Hypothalamus (tissue), 51 donors: ENCODE results near the gene MED19.
"Not testable (repeated sequence)": the region's sequence is repeated elsewhere in the genome, so short reads cannot be mapped to it uniquely, and the experiment has no call there.

Experiments
- DNase-seq, 51 donors: peaks; one replicate each; lab custom pipeline; 2025; lab: John Stamatoyannopoulos, UW

The MED19 gene

DNA sequence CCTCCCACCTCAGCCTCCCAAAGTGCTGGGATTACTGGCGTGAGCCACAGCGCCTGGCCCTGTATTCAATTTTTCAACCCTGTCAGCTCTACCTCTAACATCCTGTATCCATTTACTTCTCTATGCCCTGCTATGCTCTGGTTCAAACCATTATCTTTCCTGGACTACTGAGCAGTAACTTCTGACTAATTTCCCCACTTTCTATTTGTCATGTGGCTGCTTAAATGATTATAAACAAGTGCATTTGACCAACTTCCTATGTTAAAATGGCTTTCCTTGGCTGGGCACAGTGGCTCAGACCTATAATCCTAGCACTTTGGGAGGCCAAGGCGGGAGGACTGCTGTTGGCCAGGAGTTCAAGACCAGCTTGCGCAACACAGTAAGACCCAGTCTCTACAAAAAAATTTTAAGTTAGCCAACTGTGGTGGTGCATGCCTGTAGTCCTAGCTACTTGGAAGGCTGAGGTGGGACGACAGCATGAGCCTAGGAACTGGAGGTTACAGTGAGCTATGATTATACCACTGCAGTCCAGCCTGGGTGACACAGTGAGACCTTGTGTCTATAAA, 2.1 kb downstream of the MED19 start:
- no peak for DNase-seq

DNA sequence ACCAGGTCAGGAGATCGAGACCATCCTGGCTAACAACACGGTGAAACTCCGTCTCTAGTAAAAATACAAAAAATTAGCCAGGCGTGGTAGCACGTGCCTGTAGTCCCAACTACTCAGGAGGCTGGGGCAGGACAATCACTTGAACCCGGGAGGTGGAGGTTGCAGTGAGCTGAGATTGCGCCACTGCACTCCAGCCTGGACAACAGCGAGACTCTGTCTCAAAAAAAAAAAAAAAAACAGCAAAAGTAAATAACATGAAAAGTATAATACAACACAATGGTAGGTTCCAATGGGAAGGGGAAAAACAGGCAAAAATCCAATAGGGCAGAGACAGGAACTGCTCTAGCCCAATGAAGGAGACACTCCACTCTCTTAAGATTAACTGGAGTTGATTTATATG, 6.6 kb downstream of the MED19 start:
- DNase-seq: not testable (repeated sequence)

DNA sequence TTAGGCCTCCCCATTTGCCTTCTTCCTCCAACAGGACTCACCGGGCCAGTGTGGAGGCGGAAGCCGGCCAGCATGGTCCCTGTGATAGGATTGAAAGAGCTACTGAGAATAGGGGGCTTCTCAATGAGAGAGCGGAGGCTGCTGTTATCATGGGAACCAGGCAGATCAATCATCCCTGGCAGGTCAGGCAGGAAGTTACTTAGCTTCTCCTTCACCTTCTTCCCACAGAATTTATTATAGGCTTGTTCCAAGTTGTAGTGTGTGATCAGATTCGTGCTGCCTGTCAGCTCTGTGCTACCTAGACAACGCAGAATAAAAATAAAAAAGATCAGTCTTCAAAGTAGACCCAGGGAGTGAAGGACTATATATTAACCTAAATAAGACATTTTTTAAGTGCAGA, 7.1 kb downstream of the MED19 start:
- peak in 1 of 51 donors; percentile 4 for DNase-seq

DNA sequence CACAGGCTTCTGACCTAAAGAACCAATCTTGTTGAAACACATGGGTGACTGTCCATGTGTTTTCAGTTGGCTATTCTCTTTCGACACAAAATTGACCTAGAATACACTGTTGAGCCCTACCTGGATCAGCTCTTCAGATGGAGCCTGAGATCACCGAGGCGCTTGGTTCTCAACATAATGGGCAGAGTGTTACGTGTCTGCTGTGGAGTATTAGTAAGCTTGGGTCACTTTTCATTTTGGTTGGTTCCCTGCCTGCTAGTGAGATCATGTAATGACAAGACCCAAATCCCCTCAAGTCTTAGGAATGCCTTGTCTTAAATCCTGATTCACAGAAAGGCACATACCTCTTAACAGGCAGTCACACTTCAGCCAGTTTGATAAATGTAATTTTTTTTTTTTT, 8.7 kb downstream of the MED19 start:
- DNase-seq: no peak

DNA sequence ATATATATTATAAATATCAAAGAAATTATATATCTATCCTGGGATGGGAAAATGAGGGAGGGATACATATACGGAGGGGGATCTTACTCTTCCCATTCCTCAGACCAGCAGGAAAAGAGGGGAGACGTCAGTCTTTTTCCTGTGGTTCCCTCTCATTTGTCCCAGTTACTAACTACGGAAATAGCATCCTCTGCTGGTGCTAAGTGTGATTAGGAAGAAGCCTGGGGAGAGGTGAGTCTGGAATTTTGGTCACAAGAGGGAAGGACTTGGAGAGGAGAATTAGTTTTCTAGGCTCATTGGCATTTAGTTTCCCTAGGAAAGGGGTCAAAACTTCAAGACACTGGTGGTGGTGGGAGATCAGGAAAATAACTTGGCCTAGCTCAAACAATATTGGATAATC, 11.6 kb downstream of the MED19 start:
- DNase-seq: no peak

DNA sequence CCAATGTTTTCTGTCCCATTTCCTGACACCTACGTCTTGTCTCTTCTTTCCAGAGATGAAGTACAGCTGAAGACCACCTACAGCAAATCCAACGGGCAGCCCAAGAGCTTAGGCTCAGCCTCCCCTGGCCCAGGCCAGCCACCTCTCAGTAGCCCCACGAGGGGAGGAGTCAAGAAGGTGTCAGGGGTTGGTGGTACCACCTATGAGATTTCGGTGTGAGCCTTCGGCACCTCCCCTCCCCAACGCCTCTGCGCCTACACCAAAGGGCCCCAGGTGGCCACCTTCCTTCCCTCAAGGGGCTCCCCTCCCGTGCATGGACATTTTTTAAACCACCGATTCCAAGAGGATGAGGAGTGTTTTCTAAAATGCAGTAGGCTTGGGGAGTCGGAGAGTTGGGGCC, 12.2 kb downstream of the MED19 start:
- DNase-seq: no peak

DNA sequence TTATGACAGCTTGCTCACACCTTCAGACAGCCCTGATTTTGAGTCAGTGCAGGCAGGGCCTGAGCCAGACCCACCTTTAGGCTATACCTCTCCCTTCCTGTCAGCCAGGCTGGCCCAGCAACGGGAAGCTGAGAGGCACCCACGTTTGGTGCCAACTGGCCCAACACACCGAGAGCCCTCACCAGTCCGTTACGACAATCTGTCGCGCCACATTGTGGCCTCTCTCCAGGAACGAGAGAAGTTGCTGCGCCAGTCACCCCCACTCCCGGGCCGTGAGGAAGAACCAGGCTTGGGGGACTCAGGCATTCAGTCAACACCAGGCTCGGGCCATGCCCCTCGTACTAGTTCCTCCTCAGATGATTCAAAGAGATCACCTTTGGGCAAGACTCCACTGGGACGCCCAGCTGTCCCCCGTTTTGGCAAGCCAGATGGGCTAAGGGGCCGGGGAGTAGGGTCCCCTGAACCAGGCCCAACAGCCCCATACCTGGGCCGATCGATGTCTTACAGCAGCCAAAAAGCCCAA, 13.1 kb downstream of the MED19 start:
- DNase-seq: no peak

DNA sequence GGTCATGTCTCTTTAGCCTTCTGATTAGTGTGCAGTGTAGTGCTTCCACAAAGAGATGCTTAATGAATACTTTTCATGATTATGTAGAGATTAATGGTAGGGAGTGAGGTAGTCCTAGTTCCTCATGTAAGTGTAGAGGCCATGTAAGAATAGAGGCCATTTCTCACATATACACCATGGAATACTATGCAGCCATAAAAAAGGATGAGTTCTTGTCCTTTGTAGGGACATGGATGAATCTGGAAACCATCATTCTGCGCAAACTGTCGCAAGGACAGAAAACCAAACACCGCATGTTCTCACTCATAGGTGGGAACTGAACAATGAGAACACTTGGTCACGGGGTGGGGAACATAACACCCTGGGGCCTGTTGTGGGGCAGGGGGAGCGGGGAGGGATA, 21.5 kb downstream of the MED19 start:
- not testable (repeated sequence) for DNase-seq

DNA sequence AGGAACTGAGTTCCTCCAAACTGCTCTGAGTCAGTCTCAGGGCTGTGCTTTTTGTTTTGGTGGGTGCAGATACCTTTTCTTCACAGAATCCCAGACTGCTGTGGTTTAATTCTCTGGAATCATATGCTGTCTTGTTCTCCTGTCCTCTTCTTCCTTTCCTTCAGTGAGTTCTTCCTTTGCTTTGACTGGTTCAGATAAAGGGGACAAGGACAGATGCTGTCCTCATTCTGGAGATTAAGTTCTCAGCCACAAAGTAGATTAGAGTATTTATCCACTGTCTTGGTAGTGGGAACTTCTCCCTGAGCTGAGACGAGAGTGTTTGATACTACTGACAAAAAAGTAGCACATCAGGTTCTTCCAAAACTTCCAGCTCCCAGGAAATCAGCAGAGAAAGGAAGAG, 30.8 kb downstream of the MED19 start:
- no peak for DNase-seq

DNA sequence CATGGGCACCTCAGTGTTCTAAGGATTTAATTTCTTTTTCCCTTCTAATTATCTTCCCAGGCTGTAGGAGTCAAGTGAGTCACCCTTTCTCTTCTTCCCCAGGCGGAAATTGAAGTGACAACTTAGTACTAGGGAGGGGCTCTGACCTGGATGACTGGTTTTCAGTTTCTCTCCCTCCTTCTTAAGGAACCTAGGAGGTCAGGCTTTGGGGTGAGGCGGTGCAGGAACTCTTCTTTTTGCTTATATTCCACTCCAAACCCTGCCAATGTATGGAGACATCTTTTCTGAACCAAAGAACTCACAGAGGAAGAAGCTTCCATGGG, 31.5 kb downstream of the MED19 start:
- DNase-seq: no peak

DNA sequence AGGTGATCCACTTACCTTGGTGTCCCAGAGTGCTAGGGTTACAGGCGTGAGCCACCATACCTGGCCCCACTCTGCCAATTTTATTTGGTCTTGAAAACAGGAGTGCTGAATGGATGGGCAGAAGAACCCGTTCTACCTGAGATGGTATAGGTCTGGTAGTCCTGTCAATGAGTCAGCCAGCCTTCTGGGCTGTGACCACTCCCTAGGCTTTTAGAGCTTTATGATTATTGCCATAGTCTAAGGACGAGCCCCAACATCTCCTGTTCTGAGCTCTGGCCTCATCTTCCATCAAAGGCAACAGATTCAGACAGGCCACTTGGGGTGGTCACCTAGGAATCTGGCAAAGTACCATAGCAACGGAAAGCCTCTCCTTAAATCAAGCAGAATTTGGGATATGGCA, 32.6 kb downstream of the MED19 start:
- DNase-seq: no peak

DNA sequence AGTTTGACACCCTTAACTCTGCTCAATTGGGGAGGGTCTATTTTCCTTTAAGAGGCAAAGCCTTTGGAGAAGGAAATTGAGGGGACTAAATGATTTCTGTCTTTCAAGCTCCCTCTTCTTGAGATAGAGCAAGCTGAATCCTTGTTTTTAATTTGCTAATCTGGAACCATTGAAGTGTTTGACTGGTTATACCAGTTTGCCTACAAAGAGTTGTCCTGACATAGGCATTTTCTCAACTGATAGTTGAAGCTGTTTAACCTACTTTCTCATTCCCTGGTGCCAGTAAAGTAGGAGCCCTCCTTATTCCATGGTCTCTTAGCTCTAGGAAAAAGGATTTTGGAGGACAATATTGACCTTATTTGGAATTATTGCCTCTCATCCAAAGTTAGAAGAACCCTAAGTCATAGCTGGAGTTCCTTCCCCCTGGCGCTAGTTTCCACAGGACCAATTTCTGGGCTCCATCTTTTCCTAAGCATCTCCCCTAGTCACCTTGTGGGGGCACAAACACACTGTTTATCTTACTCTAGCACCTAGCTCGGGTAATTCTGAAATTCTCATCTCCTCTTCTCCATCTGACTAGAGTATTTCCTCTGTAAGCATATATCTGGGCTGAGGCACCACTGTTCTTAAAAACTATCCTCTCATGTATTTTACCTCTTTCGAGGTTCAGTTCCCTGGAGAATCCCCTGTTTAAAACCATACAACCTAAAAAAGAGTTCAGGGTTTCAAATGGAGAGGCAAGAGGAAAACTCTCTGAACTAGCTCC, 36.7 kb downstream of the MED19 start:
- DNase-seq: no peak

DNA sequence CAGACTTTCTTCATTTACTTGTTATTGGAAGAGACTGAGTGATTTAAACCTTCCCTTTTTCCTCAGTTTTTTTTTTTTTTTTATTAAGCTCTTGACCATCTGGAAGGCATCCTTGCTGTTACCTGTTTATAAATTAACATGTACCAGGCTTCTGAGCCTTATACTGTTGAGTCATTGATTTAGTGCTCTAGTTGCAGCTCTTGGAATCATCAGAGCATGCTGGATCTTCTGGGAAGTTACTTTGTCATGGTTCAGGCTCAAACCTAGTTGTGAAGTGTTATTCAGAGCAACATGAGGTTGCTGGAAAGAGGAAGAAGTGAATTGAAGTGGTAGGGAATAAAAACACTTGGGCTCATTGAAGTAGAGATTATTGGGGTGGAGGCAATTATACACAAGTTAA, 37.8 kb downstream of the MED19 start:
- no peak for DNase-seq

DNA sequence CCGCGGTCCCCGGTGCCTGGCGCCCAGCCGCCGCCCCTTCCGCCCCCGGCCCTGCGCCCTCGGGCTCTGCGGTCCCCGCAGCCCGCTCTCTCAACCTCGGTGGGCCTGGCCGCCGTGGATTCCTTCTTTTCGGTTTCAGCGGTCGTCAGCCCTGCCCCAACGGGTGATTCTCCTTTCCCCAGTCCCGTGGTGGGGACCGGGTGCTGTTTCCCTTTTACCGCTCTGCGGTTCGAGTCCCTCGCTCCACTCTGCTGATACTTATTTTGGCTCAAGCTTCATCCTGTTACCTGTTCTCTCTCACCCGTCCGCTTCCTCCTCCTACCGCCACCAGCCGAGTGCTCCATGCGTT, 43.6 kb downstream of the MED19 start:
- peak in 2 of 51 donors; percentile 24 to 39 for DNase-seq

DNA sequence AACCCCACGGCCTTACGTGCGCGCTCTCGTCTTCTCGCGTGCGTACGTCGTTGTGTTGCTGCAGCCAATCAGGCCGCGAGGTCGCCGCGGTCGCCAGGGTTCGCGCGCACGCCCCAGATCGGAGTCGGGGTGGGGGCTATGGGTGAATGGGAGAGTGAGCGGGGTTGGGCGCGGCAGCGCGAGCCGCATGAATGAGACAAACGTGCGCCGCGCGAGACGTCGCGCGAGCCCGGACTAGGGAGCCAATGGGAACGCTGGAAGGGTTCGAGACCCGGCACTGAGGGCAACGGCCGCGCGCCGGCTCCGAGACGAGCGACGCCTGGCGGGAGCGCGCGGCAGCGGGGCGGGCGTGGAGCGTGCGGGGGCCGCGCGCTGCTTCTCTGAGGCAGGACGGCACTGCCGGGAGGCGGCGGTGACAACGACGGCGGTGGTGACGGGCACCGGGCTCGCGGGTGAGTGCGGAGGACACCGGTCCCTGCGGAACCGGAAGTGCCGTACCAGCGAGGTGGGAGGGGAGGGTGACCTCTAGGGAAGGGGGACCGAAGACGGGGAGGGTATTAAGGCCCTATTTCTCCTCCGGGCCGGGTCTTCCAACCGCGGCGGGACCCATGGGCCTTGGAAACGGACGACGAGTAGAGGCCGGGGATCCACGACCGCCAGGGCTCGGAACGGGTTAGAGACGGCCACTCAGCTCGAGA, 44.1 kb downstream of the MED19 start, which contains the start of gene ZDHHC5:
TSS of gene ZDHHC5 (plus strand) at position 379 of the 698 bp plus-strand sequence. CDS start 4,977 bp downstream, outside the sequence.
- DNase-seq: peak; percentile 90 to 100 (median 98)

DNA sequence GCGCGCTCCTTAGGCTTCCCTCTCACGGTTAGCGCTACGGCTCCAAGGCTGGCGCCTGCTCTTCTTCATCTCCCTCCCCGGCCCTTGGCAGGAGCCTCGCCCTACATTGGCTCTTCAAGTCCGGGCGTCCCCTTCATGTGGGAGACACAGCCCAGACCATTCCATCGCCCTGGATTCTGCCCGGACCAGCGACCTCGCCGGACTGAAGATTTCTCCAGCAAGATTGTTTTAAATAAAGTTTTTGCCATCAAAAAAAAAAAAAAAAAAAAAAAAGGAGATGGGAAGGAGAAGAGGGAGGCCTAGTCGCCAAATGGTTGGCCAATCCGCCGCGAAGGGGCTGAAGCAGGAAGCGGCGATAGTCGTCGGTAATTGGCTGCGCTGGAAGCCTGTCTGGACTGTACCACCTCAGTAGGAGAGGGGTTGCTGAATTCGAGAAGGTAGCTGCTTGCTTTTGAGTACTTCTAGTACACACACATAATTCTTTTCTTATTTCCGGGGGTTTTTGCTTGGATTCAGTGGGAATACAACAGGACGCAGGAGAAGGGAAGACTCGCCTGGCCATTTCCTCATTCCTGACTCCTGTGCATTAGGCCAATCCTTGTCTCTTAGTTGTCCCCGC, 44.8 kb downstream of the MED19 start:
- peak; percentile 76 to 100 (median 95) for DNase-seq

DNA sequence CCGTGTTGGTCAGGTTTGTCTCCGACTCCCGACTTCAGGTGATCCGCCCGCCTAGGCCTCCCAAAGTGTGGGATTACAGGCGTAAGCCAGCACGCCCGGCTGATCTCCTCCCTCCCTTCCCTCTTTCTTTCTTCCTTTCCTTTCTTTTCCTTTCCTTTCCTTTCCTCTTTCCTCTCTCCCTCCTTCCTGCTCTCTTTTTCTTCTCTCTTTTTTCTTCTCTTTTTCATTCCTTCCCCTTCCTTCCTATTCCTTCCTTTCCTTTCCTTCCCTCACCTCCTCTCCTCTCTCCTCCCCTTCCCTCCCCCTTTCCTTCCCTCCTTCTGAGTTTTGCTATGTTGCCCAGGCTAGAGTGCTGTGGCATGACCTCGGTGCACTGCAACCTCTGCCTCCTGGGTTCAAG, 48.0 kb downstream of the MED19 start:
- no peak for DNase-seq

DNA sequence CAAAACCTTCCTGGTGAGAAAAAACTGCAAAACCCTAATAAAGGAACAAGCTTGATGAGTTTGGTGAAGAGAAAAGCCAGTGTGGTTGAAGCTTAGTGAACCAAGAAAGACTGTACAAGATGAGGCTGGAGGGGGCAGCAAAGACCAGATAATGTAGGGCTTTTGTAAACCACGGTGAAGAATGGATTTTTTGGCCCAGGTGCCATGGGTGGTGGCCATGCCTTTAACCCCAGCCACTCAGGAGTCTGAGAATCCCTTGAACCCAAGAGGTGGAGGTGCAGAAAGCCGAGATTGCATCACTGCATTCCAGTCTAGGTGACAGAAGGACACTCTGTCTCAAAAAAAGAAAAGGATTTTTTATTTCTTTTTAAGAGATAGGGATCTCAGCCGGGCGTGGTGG, 49.1 kb downstream of the MED19 start:
- DNase-seq: no peak

DNA sequence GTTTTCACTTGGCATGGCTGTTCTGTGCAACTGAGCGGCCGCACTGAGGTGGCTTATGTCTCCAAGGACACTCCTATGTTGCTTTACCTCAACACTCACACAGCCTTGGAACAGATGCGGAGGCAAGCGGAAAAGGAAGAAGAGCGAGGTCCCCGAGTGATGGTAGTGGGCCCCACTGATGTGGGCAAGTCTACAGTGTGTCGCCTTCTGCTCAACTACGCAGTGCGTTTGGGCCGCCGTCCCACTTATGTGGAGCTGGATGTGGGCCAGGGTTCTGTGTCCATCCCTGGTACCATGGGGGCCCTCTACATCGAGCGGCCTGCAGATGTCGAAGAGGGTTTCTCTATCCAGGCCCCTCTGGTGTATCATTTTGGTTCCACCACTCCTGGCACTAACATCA, 52.3 kb downstream of the MED19 start:
- no peak for DNase-seq

DNA sequence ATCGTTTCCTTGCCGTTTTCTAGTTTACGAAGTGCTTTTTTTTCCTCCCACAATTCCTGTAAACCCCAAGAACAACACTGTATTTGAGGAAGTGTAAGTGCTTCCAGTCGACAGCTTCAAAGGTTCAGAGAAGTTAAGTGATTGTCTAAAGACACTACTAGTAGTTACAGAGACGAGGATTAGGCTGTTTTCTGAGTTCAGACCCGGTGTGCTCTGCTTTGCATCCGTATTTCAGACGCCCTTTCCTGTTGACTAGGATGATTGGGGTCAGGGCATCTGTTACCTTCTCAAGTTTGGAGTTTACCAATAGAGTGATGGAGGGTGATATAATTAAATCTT, 54.0 kb downstream of the MED19 start:
- DNase-seq: no peak

DNA sequence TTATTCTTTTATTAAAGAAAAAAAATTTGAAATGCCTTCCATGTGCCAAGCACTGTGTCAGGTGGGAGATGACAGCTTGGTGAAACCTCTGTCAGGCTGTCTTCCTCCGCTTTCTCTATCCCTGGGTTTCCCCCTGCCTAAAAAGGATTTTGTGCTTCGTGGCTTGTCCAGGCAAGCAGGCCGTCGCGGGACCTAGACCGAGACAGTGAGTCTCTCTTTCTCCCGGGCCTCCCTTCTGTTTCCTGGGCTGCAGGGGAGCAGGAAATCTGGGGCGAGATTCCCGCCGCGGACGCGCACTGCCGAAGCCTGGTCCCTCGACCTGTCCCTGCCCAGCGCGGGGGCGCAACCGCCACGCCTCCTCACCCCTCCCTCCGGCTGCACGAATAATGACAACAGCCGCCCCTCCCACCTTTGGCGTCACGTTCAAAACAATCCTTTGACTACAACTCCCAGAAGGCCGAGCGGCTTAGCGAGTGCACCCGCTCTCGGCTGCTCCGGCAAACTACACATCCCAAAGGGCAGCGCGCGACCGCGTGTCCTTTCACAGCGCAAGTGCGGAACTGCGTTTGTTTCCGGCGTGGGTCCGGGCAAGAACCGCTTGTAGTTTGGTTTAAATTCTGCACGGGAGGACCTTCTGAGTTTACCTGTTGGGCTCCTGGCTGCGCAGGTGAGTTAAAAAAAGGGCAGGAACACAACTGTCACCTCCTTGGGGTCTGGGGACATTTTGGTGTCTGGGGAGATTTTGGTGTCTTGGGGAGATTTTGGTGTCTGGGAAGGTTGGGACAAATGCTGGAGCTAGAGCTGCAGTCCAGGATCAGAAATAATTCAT, 54.6 kb downstream of the MED19 start, which contains the start of gene CLP1:
TSS of gene CLP1 (plus strand) at position 569 of the 829 bp plus-strand sequence. CDS start 1,715 bp downstream, outside the sequence.
- peak; percentile 87 to 100 (median 98) for DNase-seq
